ENCODE results near the gene GNB1L.
"Not testable (repeated sequence)": the region's sequence is repeated elsewhere in the genome, so short reads cannot be mapped to it uniquely, and the experiment has no call there.

The GNB1L gene

GRCh38 chr22:19832476-19833108 is 22.1 kb downstream of the GNB1L start:
- WGBS, 2 experiments, result 90 to 92% methylated on average over 7 of the region's 7 CpGs
- Histone ChIP-seq H3K27me3 (ENCODE audit: control insufficient read depth, insufficient read depth, low read length, poor library complexity, severe bottlenecking) (no peaks in the 10 kb centered on the region), H3K36me3 (ENCODE audit: control insufficient read depth, insufficient read depth, low read length) (no peaks in the 10 kb centered on the region), H3K4me1 (ENCODE audit: control insufficient read depth, insufficient read depth, low read length) (no peaks in the 10 kb centered on the region), H3K27ac (ENCODE audit: insufficient read depth, low read depth, low read length, poor library complexity, severe bottlenecking) (no peak overlapping the region), H3K9me3 (ENCODE audit: control insufficient read depth, low read length) (no peaks in the 10 kb centered on the region), H3K4me3 (ENCODE audit: insufficient read depth, low read depth, low read length) (no peak overlapping the region)

DNA sequence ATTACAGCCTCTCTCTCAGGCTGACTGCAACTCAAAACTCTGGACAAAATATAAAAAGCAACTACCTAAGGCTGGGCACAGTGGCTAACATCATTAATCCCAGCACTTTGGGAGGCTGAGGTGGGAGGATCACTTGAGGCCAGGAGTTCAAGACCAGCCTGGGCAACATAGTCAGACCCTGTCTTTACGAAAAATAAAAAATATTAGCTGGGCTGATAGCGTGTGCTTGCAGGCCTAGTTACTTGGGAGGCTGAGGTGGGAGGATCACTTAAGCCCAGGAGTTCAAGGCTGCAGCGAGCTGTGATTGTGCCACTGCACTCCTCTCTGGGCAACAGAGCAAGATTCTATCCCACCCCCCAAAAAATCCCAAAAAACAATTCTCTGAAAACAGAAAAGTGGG is 22.7 kb downstream of the GNB1L start:
- H3K4me1 ChIP-seq (ENCODE audit: control insufficient read depth, insufficient read depth, low read length); H3K4me3 ChIP-seq (ENCODE audit: insufficient read depth, low read depth, low read length); H3K36me3 ChIP-seq (ENCODE audit: control insufficient read depth, insufficient read depth, low read length); H3K27me3 ChIP-seq (ENCODE audit: control insufficient read depth, insufficient read depth, low read length, poor library complexity, severe bottlenecking); H3K27ac ChIP-seq (ENCODE audit: insufficient read depth, low read depth, low read length, poor library complexity, severe bottlenecking); H3K9me3 ChIP-seq (ENCODE audit: control insufficient read depth, low read length): not testable (repeated sequence)
- WGBS, 2 experiments, result 61 to 65% methylated on average over 3 of the region's 3 CpGs

DNA sequence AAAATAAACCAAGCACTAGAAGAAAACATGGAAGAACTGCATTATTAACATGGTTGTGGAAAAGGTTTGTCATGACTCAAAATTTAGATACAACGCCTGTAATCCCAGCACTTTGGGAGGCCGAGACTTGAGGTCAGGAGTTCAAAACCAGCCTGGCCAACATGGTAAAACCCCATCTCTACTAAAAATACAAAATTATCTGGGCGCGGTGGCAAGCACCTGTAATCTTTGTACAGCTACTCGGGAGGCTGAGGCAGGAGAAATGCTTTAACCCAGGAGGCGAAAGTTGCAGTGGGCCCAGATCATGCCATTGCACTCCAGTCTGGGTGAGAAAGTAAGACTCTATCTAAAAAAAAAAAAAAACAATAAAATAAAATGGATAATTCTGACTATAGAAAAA is 23.7 kb downstream of the GNB1L start:
- H3K36me3 ChIP-seq (ENCODE audit: control insufficient read depth, insufficient read depth, low read length), result no peaks in the 10 kb centered on the region
- no peaks in the 10 kb centered on the region for H3K4me1 ChIP-seq (ENCODE audit: control insufficient read depth, insufficient read depth, low read length)
- no peaks in the 10 kb centered on the region for H3K9me3 ChIP-seq (ENCODE audit: control insufficient read depth, low read length)
- no peak overlapping the region for H3K27ac ChIP-seq (ENCODE audit: insufficient read depth, low read depth, low read length, poor library complexity, severe bottlenecking)
- no peak overlapping the region for H3K4me3 ChIP-seq (ENCODE audit: insufficient read depth, low read depth, low read length)
- 92% methylated on average over 6 of the region's 6 CpGs for whole genome bisulfite sequencing, 2 experiments
- H3K27me3 ChIP-seq (ENCODE audit: control insufficient read depth, insufficient read depth, low read length, poor library complexity, severe bottlenecking), result no peaks in the 10 kb centered on the region

GRCh38 chr22:19828035-19828401 is 26.7 kb downstream of the GNB1L start:
- no peaks in the 10 kb centered on the region for H3K36me3 ChIP-seq (ENCODE audit: control insufficient read depth, insufficient read depth, low read length)
- H3K9me3 ChIP-seq (ENCODE audit: control insufficient read depth, low read length), result no peaks in the 10 kb centered on the region
- WGBS, 2 experiments, result 93 to 96% methylated on average over 2 of the region's 2 CpGs
- H3K4me3 ChIP-seq (ENCODE audit: insufficient read depth, low read depth, low read length), result no peak overlapping the region
- no peaks in the 10 kb centered on the region for H3K27me3 ChIP-seq (ENCODE audit: control insufficient read depth, insufficient read depth, low read length, poor library complexity, severe bottlenecking)
- H3K27ac ChIP-seq (ENCODE audit: insufficient read depth, low read depth, low read length, poor library complexity, severe bottlenecking), result no peak overlapping the region
- H3K4me1 ChIP-seq (ENCODE audit: control insufficient read depth, insufficient read depth, low read length), result no peaks in the 10 kb centered on the region

- H3K9me3 ChIP-seq (ENCODE audit: control insufficient read depth, low read length), result no peaks in the 10 kb centered on the region
- H3K4me1 ChIP-seq (ENCODE audit: control insufficient read depth, insufficient read depth, low read length), result no peaks in the 10 kb centered on the region
- H3K27me3 ChIP-seq (ENCODE audit: control insufficient read depth, insufficient read depth, low read length, poor library complexity, severe bottlenecking), result no peaks in the 10 kb centered on the region
- H3K4me3 ChIP-seq (ENCODE audit: insufficient read depth, low read depth, low read length), result no peak overlapping the region
- H3K27ac ChIP-seq (ENCODE audit: insufficient read depth, low read depth, low read length, poor library complexity, severe bottlenecking), result no peak overlapping the region
- WGBS, 2 experiments, result 83 to 99% methylated on average over 8 to 9 of the region's 10 CpGs
- no peaks in the 10 kb centered on the region for H3K36me3 ChIP-seq (ENCODE audit: control insufficient read depth, insufficient read depth, low read length)
These were observed 27.2 kb downstream of the GNB1L start for GRCh38 chr22:19827341-19828034.

DNA sequence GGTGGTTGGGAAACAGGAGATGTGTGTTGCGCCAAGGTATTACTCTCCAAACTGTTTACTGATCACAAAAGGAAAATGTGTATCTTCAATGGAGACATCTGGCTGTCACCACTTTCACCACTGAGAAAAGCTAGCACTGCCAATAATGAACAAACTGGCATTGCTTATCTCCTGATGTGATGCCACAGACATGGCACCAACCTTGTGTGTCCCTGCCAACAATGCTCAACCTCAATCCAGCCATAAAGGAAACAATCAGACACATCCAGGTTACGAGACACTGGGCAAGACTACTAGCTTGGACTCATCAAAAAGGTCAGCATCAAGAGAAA is 28.1 kb downstream of the GNB1L start:
- Histone ChIP-seq H3K27me3 (ENCODE audit: control insufficient read depth, insufficient read depth, low read length, poor library complexity, severe bottlenecking) (no peaks in the 10 kb centered on the region), H3K36me3 (ENCODE audit: control insufficient read depth, insufficient read depth, low read length) (no peaks in the 10 kb centered on the region), H3K9me3 (ENCODE audit: control insufficient read depth, low read length) (no peaks in the 10 kb centered on the region), H3K4me3 (ENCODE audit: insufficient read depth, low read depth, low read length) (no peak overlapping the region), H3K4me1 (ENCODE audit: control insufficient read depth, insufficient read depth, low read length) (no peaks in the 10 kb centered on the region), H3K27ac (ENCODE audit: insufficient read depth, low read depth, low read length, poor library complexity, severe bottlenecking) (no peak overlapping the region)
- 0% methylated on average over 2 of the region's 2 CpGs for WGBS, 2 experiments

GRCh38 chr22:19825904-19826618 is 28.6 kb downstream of the GNB1L start:
- no peak overlapping the region for H3K4me3 ChIP-seq (ENCODE audit: insufficient read depth, low read depth, low read length)

GRCh38 chr22:19824926-19825339 is 29.7 kb downstream of the GNB1L start:
- H3K4me3 ChIP-seq (ENCODE audit: insufficient read depth, low read depth, low read length), result no peak overlapping the region
- H3K9me3 ChIP-seq (ENCODE audit: control insufficient read depth, low read length), result no peaks in the 10 kb centered on the region
- 91 to 92% methylated on average over 8 of the region's 8 CpGs for WGBS, 2 experiments
- H3K27ac ChIP-seq (ENCODE audit: insufficient read depth, low read depth, low read length, poor library complexity, severe bottlenecking), result no peak overlapping the region
- no peaks in the 10 kb centered on the region for H3K27me3 ChIP-seq (ENCODE audit: control insufficient read depth, insufficient read depth, low read length, poor library complexity, severe bottlenecking)
- no peaks in the 10 kb centered on the region for H3K36me3 ChIP-seq (ENCODE audit: control insufficient read depth, insufficient read depth, low read length)
- no peaks in the 10 kb centered on the region for H3K4me1 ChIP-seq (ENCODE audit: control insufficient read depth, insufficient read depth, low read length)

More at GRCh38 chr22:19825904-19826618, 28.6 kb downstream of the GNB1L start:
- H3K27me3 ChIP-seq (ENCODE audit: control insufficient read depth, insufficient read depth, low read length, poor library complexity, severe bottlenecking), result no peaks in the 10 kb centered on the region
- H3K4me1 ChIP-seq (ENCODE audit: control insufficient read depth, insufficient read depth, low read length), result no peaks in the 10 kb centered on the region
- no peaks in the 10 kb centered on the region for H3K36me3 ChIP-seq (ENCODE audit: control insufficient read depth, insufficient read depth, low read length)
- H3K9me3 ChIP-seq (ENCODE audit: control insufficient read depth, low read length), result no peaks in the 10 kb centered on the region
- H3K27ac ChIP-seq (ENCODE audit: insufficient read depth, low read depth, low read length, poor library complexity, severe bottlenecking), result no peak overlapping the region
- WGBS, 2 experiments, result 94 to 96% methylated on average over 7 of the region's 7 CpGs

DNA sequence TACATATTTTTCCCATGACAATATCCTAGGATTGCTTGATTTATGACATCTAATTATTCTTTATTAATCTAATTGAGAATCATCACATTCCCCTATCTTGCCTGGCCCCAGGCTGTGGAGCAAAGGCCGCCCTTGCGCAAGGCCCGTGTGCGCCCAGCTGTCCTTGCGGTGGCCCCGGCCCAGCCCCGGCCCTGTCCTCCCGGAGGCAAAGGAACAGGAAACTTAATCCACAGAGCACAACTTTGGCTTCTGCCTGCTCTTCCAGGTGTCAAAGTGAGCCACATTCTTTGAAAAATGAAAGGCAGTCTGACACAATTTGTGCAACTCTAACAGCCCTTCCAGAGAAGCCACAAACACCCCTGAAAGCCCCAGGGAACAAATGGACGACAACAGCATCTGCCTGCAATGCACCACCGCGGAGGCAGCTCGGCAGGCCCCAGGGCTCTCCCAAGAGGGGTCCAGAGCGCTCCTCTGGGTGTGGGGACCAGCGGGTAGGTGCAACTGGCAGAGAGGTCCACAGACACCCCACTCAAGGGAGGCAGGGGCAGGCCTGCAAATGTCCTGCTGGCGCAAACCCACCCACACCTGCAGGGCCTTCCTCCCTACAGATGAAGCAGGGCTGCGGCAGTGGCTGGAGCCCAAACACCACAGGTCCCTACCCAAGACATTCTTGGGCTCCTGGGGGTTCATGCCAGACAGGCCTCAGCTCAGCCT is 30.3 kb downstream of the GNB1L start:
- 95% methylated on average over 16 of the region's 16 CpGs for WGBS, 2 experiments
- Histone ChIP-seq H3K4me3 (ENCODE audit: insufficient read depth, low read depth, low read length) (no peak overlapping the region), H3K9me3 (ENCODE audit: control insufficient read depth, low read length) (no peaks in the 10 kb centered on the region), H3K36me3 (ENCODE audit: control insufficient read depth, insufficient read depth, low read length) (no peaks in the 10 kb centered on the region), H3K27ac (ENCODE audit: insufficient read depth, low read depth, low read length, poor library complexity, severe bottlenecking) (no peak overlapping the region), H3K27me3 (ENCODE audit: control insufficient read depth, insufficient read depth, low read length, poor library complexity, severe bottlenecking) (no peaks in the 10 kb centered on the region), H3K4me1 (ENCODE audit: control insufficient read depth, insufficient read depth, low read length) (peaks cover under 1% of the 10 kb centered on the region)

DNA sequence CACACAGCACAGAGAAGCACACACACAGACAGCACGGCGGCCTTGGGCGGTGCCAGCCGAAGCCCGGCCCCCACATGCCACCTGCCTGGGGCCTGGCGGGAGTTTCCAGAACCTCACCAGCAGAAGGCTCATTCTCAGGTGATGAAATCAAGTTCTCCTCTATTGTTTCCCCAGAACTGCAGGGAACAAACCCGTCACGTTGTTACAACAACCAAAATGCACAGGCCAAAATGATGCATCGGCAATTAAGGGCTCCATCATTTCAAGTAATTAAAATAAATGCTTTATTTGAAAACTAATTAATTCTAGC is 30.8 kb downstream of the GNB1L start:
- no peak overlapping the region for H3K27ac ChIP-seq (ENCODE audit: insufficient read depth, low read depth, low read length, poor library complexity, severe bottlenecking)
- no peak overlapping the region for H3K4me3 ChIP-seq (ENCODE audit: insufficient read depth, low read depth, low read length)
- H3K27me3 ChIP-seq (ENCODE audit: control insufficient read depth, insufficient read depth, low read length, poor library complexity, severe bottlenecking), result no peaks in the 10 kb centered on the region
- H3K9me3 ChIP-seq (ENCODE audit: control insufficient read depth, low read length), result no peaks in the 10 kb centered on the region
- H3K36me3 ChIP-seq (ENCODE audit: control insufficient read depth, insufficient read depth, low read length), result no peaks in the 10 kb centered on the region
- WGBS, 2 experiments, result 88 to 93% methylated on average over 9 of the region's 9 CpGs
- peaks cover 5% of the 10 kb centered on the region for H3K4me1 ChIP-seq (ENCODE audit: control insufficient read depth, insufficient read depth, low read length)

Measured in ectodermal cell (in vitro differentiated cells).